Hematopoietic multipotent progenitor cell treated with erythropoietin and hydrocortisone succinate and interleukin-3 and kit ligand, for 4 days (in vitro differentiated cells): Measurements from ENCODE around the gene OR6K3.
A peak's percentile ranks its signal among the peaks of the same experiment; 100 is the strongest.

Experiments
- DNase-seq: peaks from one replicate; pipeline ENCODE4 v3.0.0-alpha.2; 2015

Gene OR6K3

GRCh38 chr1:158686111-158687009, 34.2 kb downstream of the OR6K3 start, which contains the start of gene SPTA1:
Gene SPTA1, minus strand, starts transcription at chr1:158686715. Its CDS starts 198 bp downstream, at chr1:158686517.
- DNase-seq: peak; percentile 97

DNA sequence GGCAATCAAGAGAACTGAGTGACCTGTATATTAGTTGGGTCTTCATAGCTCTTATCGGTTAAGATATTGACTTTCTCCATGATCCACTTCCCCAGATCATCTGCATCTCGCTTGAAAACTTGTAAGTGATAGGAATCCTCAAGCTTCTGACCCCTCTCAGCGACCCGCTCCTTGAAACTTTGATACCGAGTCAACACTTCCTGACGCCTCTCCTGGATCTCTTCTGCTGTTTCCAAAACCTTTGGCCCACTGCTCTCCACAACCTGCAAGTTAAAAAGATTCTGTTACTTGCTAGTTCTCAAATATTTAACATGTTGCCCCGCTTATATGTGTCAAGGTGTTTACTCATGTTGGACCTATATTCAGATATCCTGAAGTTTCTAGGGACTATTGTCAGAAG, 35.4 kb downstream of the OR6K3 start:
- no peak for DNase-seq

GRCh38 chr1:158681606-158682005, 38.9 kb downstream of the OR6K3 start:
- DNase-seq: no peak

GRCh38 chr1:158679289-158679688, 41.2 kb downstream of the OR6K3 start:
- DNase-seq: no peak

GRCh38 chr1:158675563-158676323, 44.8 kb downstream of the OR6K3 start:
- peak; percentile 84 for DNase-seq

- DNase-seq: no peak
Measured at GRCh38 chr1:158674302-158674701, 46.2 kb downstream of the OR6K3 start.
